Measurements from ENCODE around the gene NUP62.

NUP62 gene

DNA sequence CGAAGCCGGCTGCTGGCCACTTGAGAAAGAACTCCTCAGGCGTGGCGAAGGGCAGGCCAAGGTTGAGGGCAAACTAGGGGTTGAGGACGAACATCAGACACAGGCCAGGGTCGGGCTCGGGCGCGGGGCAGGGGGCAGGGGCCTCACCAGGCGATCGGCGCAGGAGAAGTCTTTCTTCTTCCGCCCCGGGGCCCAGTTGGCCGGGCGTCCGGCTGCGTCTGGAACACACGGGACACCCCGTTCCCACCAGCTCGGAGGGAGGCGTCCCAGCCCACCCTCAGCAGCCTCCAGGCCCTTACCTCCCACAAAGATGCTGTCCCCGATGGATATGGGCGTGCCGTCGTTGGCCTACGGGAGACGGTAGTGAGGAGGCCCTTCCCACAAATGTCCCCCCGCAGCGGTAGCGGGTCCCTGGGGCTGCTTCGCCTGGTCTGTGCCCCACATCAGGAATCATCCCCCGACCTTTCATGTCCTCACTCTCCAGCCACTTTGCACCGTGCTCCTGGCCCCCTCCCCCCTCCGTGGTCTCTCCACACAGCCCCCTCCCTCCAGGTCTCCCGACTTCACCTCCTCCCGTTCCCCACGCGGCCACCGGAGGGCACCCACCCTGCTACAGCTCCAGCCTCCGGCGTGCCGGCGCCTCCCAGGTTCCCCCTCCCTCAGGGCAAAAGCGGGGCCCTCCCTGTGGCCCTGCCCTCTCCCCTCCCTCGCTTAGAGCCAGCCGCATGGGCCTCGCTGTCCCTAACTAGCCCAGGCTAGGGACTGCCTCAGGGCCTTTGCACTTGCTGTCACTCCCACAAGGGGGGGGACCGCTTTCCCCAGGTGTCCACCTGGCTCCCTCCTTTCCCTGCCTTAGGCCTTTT is 66.7 kb downstream of the NUP62 start:
- no peak for DNase-seq

DNA sequence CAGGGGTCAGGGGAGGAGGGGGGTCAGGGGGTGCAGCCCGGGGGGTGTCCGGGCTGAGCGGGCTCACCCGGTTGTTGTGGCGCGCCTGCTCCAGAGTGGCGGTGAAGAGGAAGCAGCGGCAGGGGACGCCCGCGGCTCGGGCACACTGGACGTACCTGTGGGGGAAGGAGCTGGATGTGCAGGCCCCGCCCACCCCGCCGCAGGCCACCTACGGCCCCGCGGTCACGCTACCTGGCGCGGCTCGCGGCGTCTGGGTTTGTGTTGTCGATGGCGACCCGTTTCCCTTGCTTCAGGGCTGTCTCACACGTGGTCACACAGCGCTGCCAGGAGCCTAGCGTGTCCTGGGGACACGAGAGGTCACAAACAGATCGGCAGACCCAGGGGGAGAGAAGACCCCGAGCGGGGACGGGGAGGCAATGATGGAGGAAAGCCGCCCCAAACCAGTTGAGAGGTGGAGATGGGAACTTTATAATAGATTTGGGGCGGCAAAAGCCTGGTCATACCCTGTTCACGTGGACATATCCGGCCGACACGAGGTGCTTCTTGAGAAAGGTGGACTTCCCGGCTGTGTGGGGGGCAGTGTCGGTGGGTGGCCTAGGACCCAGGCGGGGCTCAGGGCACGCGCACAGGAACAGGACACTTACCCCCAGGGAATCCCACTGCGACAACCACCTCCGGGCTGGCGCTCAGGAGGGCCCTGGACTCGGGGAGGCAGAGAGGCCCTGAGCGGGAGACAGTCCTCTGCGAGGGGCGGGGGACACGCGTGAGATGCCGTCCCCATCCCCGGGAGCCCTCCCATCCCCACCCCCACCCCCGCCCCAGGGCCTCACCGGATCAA is 67.5 kb downstream of the NUP62 start:
- no peak for DNase-seq

DNA sequence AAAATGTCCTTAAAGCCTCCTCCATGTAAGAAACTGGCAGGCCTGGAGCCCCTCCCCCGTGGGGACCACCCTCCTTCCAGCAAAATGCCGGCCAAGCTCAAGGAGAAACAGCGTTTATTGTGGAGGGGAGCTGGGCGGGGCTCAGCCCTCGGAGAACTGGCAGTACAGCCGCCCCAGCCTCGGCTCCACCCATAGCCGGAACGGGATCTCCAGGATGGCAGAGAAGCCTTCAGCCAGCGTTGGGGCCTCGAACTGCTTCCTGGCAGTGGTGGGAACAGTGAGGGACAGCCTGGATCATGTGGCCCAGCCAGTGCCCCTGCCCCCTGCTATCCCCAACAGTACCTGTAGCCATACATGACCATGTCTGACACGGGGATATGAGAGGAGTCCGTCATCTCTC is 68.2 kb downstream of the NUP62 start:
- no peak for DNase-seq

DNA sequence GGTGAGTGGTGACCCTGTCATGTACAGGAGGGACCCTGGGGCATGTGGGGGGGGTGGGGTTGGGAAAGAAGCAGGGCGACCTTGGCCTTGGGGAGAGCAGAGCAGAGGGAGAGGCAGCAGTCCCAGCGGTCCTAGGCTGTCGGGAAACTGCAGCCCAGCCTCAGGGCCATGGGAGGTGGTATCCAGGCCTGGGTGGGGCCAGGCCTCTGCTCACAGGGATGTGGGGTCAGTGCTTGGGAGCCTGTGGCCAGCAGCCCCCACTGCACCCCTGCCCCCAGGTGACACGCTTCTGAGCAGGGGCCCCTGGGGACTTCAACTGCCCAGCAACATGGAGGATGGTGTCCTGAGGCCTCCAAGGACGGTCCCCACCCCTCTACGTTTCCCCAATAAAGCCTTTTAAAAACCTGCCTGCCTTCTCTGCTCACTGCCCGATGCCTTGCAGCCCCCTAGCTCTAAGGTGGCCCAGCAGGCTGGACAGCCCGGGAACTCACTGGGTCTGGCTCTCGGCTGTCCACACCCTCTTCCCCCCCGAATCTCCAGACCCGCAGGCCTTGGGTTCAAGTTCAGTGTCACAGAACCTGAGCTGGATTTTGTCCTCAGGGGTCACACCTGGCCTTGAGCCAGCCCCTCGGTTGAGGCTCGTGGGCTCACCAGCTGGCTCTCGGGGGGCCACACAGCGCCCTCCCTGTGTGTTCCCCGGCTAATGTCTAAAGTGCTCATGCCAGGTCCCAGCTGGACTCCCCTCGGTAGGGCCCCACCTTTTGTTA is 68.8 kb downstream of the NUP62 start:
- no peak for DNase-seq

DNA sequence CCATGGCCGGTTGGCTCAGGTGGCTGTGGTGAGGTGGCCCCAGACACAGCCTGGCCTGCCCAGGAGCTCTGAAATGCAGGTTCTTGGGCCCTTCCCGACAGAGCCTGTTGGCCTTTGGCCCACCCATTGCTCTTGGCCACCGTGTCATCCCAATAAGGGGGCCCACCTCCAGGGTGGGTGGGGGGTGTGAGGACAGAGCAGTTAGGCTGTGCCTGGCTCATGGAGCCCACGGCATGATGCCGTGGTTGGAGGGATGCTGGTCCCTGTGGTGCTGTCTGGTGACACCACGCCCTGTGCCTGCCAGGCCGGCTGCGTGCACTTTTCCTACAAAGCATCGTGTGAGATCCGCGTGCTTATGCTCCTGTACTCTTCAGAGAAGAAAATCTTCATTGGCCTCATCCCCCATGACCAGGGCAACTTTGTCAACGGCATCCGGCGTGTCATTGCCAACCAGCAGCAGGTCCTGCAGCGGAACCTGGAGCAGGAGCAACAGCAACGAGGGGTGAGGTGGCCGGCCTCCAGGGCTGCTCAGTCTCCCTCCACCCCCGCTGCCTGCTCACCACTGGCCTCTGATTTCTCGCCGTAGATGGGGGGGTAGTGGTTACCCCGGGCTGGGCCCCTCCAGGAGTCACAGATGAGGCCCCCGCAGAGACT is 69.5 kb downstream of the NUP62 start:
- DNase-seq, result no peak

DNA sequence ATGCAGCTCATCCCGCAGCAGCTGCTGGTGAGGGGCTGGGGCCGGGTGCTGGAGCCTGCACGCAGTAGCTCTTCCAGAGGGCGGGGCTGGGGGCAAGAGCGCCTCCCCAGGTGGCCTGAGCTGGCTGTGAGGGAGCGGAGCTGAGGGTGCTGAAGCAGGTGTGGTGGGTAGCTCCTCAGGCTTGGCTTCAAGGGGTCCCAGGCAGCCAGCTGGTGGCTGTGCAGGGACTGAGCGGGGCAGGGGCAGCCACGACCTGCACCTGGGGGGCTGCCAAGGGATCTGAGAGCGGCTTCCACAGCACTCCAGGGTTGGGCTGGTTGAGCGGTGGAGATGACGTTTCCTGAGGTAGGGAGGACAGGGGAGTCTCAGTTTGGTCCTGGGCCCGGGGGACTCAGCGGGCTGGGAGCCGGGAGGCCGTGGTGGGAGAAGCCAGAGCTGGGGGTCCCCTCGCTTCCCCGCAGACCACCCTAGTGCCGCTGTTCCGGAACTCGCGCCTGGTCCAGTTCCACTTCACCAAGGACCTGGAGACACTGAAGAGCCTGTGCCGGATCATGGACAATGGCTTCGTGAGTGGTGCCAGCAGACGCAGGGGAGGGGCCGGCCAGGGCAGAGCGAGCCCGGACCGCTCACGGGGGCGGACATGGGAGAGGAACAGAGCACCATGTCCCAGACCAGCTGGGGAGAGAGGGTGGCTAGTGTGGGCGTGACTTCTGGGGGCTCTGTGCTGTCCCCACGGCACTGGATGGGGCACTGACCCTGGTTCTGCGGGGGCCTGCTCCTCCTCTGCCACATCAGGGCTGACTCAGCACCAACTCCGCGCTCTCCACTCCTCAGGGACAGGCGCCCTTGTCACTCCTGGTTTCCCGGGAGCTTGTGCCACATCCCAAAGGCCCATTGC is 71.0 kb downstream of the NUP62 start:
- no peak for DNase-seq

DNA sequence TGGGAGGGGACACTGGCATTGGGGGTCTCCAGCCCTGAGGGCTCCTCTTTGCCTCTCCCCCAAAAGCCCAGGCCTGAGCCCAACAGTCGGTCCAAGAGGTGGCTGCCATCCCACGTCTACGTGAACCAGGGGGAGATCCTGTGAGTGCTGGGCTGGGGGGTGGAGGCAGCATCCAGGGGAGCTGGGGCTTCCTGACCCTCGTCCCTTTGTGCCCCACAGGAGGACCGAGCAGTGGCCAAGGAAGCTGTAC is 71.5 kb downstream of the NUP62 start:
- no peak for DNase-seq

DNA sequence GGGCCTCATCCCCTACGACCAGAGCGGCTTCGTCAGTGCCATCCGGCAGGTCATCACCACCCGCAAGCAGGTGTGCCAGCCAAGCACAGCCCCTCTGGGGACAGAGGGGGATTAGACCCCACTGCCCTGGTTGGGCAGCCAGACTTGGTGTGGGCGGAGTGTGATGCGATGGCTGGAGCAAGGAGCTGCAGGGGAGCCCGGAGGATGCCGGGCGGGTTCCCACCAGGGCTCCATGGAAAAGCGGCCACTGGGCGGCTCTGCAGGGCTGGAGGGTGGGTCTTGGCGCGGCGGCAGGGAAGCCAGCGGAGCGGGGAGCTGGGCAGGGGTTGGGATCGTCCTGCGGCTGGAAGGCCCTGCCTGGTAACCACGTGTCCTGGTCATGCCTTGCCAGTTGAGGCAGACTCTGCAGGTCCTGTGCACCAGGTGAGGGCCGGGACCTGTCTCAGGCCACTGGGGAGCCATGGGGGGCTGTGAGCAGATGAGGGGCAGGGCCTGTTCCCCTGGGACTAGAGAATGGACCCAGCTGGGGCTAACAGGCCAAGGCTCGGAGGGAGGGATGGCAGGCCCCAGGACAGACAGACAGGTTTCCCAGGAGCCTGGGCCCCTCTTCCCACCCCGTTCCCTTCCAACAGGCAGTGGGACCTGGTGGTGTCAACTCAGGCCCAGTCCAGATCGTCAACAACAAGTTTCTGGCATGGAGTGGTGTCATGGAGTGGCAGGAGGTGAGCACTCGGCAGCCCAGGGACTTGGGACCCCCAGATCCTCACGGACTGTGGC is 72.1 kb downstream of the NUP62 start:
- DNase-seq, result no peak
